Ishikawa (cell line): Measurements from ENCODE around the gene AKNAD1.

Experiments used
- CEBPB ChIP-seq: IDR thresholded peaks from 2 replicates; pipeline ENCODE4 v1.6.1; 2012
- CREB1 ChIP-seq: IDR thresholded peaks from 2 replicates; pipeline ENCODE4 v1.6.1; 2012; ENCODE audit warnings: low read depth
- EGR1 ChIP-seq: IDR thresholded peaks from 2 replicates; pipeline ENCODE4 v1.6.1; 2012
- EP300 ChIP-seq: IDR thresholded peaks from 2 replicates; pipeline ENCODE4 v1.6.1; 2012; ENCODE audit warnings: borderline replicate concordance
- FOXM1 ChIP-seq: IDR thresholded peaks from 2 replicates; pipeline ENCODE4 v1.6.1; 2012; ENCODE audit warnings: low read depth, borderline replicate concordance
- NFIC ChIP-seq: IDR thresholded peaks from 2 replicates; pipeline ENCODE4 v1.6.1; 2012
- RAD21 ChIP-seq: IDR thresholded peaks from 2 replicates; pipeline ENCODE4 v1.6.1; 2012; ENCODE audit warnings: low read depth
- TAF1 ChIP-seq: IDR thresholded peaks from 2 replicates; pipeline ENCODE4 v1.6.1; 2012; ENCODE audit warnings: low read depth, mild to moderate bottlenecking
- TCF12 ChIP-seq: IDR thresholded peaks from 2 replicates; pipeline ENCODE4 v1.6.1; 2012; ENCODE audit warnings: low read depth
- TEAD4 ChIP-seq: IDR thresholded peaks from 2 replicates; pipeline ENCODE4 v1.6.1; 2012
- YY1 ChIP-seq: IDR thresholded peaks from 2 replicates; pipeline ENCODE4 v1.6.1; 2012; ENCODE audit warnings: low read depth
- ZBTB7A ChIP-seq: IDR thresholded peaks from 2 replicates; pipeline ENCODE4 v1.6.1; 2012; ENCODE audit warnings: low read depth
- TF ChIP-seq, protein P1 (sequence below): IDR thresholded peaks from 2 replicates; pipeline ENCODE4 v1.6.1; 2012
- TF ChIP-seq, protein P2 (sequence below): IDR thresholded peaks from 2 replicates; pipeline ENCODE4 v1.6.1; 2012; ENCODE audit warnings: low read depth, mild to moderate bottlenecking
- TF ChIP-seq, protein P3 (sequence below): IDR thresholded peaks from 2 replicates; pipeline ENCODE4 v1.6.1; 2012

The AKNAD1 gene

DNA sequence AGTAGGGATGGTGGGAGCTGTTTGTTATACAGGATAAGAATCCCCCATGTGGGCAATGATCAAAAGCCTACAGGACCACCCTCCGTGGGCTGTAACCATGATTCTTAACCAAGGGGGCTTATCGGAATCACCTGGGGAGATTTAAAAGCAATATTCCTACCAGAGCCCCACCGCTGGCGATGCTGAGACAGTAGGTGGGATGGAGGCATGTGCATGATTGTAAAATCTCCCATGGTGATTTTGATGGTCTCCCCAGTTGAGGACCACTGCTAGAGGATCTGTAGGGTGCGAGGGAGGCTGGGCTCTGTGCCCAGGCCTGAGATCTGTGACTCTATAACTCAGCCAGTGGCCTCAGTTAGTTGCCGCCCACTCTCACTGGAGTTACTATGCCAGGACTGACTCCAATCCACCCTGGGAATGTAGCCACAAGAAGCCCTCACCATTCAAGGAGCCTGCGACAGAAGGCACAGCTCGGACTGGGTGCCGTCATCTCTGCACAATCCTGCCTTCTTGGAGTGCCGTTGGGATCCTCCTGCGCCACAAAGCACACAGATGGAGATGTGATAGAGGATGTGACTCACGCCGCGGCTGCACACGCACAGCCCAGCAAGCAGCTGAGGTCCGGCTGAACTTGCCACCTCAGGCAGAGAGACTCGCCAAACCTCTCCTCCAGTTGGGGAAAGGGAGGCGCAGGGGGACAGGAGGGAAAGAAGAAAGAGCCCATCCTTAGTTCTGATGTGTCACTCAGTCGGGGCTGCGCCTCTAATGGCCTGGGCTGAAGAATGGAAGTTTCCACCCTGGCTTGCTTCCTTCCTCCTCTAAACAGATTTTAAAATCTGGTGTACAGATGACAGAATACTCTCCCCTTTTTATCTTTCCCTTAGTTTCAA is 26.5 kb downstream of the AKNAD1 start:
- no peak for TF ChIP-seq NFIC

DNA sequence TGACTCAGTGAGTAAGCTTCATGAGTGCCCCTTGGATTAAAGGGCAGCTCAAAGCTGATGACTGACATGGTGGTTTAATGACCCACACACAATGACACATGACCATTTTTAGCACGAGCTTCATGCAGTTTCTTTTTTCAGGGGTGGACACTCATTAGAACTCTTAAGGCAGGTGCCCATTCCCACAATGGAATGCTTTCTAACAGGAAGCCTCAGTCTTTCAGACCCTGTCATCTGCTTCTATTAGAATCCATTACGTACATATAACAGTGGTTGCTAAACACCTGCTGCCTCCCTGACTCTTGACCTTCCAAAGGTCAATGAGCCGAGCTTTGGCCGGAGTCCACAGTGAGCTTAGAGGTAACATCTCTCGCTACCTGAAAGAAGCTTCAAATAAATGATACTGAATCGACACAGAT is 27.4 kb downstream of the AKNAD1 start:
- TF ChIP-seq TCF12 (no peak), ZBTB7A (no peak), CREB1 (no peak), TAF1 (no peak), FOXM1 (no peak)

DNA sequence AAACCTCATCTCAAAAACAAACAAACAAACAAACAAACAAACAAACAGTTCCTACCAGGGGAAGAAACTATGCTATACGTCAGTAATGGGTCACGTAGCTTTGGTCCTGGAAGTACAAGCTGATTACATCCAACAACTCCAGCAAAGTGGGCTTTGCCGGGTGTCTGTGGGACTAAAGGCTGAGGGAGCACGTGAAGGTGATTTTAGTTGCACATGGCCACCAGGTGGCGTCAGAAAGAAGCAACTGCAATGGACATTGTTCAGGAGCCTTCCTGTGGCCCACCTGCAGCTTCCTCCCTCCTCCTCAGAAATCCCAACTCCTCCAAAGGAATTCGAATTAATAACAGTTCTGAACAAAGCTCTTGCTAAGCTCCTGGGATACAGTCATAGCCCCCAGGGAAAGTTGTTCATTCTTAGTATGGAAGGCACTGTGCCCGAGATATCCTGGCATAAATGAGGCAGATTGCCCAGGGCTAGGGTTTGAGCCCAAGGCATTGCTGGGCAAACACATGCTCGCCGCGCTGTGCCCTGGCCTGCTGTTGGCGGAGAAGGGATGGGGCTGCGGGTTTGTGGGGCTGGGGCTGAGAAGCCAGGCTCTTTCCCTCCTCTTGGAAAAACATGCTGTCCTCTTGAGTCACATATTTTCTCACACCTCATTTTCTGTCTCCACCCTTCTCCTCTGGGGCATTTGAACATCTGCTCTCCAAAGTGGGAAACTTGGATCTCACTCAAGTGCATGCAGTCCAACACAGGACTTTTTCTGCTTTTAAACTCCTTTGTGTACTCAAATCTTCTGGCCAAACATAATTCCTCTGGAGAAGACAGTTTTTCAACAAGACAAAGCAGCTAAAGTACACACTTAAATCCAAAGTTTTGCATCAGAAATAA is 28.6 kb downstream of the AKNAD1 start:
- TF ChIP-seq RAD21, result peak; percentile 74
- TF ChIP-seq, protein P1, sequence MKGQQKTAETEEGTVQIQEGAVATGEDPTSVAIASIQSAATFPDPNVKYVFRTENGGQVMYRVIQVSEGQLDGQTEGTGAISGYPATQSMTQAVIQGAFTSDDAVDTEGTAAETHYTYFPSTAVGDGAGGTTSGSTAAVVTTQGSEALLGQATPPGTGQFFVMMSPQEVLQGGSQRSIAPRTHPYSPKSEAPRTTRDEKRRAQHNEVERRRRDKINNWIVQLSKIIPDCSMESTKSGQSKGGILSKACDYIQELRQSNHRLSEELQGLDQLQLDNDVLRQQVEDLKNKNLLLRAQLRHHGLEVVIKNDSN, result 0 out of 2 replicates have a peak, but pooled peaks have one; percentile 12
- TF ChIP-seq CEBPB, result no peak
- no peak for TF ChIP-seq EGR1
- TF ChIP-seq, protein P2, sequence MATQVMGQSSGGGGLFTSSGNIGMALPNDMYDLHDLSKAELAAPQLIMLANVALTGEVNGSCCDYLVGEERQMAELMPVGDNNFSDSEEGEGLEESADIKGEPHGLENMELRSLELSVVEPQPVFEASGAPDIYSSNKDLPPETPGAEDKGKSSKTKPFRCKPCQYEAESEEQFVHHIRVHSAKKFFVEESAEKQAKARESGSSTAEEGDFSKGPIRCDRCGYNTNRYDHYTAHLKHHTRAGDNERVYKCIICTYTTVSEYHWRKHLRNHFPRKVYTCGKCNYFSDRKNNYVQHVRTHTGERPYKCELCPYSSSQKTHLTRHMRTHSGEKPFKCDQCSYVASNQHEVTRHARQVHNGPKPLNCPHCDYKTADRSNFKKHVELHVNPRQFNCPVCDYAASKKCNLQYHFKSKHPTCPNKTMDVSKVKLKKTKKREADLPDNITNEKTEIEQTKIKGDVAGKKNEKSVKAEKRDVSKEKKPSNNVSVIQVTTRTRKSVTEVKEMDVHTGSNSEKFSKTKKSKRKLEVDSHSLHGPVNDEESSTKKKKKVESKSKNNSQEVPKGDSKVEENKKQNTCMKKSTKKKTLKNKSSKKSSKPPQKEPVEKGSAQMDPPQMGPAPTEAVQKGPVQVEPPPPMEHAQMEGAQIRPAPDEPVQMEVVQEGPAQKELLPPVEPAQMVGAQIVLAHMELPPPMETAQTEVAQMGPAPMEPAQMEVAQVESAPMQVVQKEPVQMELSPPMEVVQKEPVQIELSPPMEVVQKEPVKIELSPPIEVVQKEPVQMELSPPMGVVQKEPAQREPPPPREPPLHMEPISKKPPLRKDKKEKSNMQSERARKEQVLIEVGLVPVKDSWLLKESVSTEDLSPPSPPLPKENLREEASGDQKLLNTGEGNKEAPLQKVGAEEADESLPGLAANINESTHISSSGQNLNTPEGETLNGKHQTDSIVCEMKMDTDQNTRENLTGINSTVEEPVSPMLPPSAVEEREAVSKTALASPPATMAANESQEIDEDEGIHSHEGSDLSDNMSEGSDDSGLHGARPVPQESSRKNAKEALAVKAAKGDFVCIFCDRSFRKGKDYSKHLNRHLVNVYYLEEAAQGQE, result no peak
- TF ChIP-seq, protein P3, sequence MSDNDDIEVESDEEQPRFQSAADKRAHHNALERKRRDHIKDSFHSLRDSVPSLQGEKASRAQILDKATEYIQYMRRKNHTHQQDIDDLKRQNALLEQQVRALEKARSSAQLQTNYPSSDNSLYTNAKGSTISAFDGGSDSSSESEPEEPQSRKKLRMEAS, result peak; percentile 46

DNA sequence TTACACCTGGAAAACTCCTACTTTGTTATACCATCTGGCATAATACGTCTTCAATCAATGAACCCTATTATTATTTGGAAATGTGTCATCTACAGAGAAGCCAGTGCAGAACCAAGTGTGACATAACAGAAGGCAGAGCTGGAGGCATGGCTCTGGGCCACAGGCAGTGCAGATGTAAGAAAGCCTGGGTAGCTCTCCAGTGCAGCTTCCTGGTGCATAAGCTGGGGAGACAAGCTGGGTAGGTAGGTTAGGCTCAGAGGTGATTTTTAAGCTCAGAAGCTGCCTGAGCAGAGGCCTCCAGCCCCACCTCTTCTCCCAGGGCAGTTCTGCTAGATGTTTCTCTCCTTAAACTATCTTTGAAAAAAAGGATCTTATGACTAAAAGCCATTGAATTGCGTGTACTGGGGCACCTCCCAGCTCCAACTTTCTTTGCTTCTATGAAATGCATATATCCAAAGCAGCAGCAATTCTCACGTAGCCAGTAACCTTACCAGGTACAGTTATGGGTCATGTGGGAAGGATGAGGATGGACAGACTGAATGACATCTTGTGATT is 30.7 kb downstream of the AKNAD1 start:
- TF ChIP-seq CEBPB (no peak), YY1 (no peak), TEAD4 (no peak), EGR1 (no peak), ZBTB7A (no peak), TCF12 (no peak), CREB1 (no peak), TAF1 (no peak), RAD21 (no peak), NFIC (no peak), EP300 (no peak), FOXM1 (no peak)
- TF ChIP-seq, protein P1, result no peak
- TF ChIP-seq, protein P2, result no peak
- TF ChIP-seq, protein P3, result no peak

DNA sequence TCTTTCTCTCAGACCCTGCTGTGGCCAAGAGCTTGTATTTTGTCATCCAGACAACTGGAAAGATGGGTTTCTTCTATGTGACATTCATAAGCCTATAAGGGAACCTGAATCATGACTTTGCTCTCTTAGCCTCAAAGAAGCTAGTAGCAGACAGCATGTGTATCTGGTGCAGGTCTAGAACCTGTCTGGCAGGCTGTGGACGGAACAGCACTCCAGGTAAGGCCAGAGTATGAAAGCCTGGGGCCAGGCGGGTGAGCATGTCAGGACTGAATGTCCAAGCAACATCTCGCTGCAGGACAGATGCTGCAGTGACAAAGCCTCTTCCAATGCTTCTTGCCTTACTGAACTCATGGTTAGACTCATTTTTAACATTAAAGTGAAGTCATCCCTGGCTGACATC is 32.8 kb downstream of the AKNAD1 start:
- TF ChIP-seq NFIC (no peak), CREB1 (no peak), TAF1 (no peak), YY1 (no peak)

DNA sequence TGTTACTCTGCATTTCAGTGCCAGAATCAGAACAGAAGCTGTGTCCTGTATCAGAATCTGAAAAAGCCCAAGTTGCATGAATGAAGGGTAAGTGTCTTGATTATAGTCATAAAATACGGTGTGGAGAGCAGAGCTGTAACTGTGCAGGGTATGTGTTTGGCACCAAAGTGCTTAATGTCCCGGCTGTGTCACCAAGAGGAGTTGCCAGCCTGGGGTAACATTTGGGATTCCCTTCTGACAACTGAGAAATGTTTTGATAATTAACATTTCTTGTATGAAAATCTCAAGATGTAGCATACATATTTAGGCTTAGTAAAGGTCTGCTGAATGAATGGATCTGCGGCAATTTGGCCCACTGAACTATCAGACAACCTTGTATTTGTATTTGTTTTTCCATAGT is 33.3 kb downstream of the AKNAD1 start:
- TF ChIP-seq YY1, result no peak
- no peak for TF ChIP-seq EGR1
- TF ChIP-seq TCF12, result no peak
- TF ChIP-seq TAF1, result no peak
- no peak for TF ChIP-seq CREB1
- no peak for TF ChIP-seq FOXM1
- TF ChIP-seq ZBTB7A, result no peak
- TF ChIP-seq CEBPB, result no peak
- no peak for TF ChIP-seq RAD21
- TF ChIP-seq, protein P3, result no peak
- no peak for TF ChIP-seq EP300
- TF ChIP-seq NFIC, result no peak
- TF ChIP-seq, protein P2, result no peak
- TF ChIP-seq TEAD4, result no peak
- TF ChIP-seq, protein P1, result no peak
